VCaP (cell line): Measurements from ENCODE around the gene CD248.
A peak's percentile ranks its signal among the peaks of the same experiment; 100 is the strongest.

Experiments
- H3K27ac ChIP-seq: fragments of 450-650 bp; 2 replicates; pipeline ENCODE4 v1.5.1; 2017
- CTCF ChIP-seq: fragments of 450-650 bp; conservative IDR thresholded peaks from 2 replicates; pipeline ENCODE4 v1.5.1; 2017; ENCODE audit warnings: mild to moderate bottlenecking, moderate library complexity

Gene CD248

GRCh38 chr11:66315498-66315885 lies 1.4 kb downstream of the CD248 start:
- no peak overlapping the region for H3K27ac ChIP-seq
- TF ChIP-seq CTCF: no peak

- TF ChIP-seq CTCF: no peak
- no peak overlapping the region for H3K27ac ChIP-seq
Measured at GRCh38 chr11:66314561-66315497, 2.0 kb downstream of the CD248 start.

- H3K27ac ChIP-seq: no peak overlapping the region
- no peak for TF ChIP-seq CTCF
Measured at GRCh38 chr11:66314186-66314501, 2.7 kb downstream of the CD248 start.

GRCh38 chr11:66313321-66314185 lies 3.3 kb downstream of the CD248 start:
- 0 out of 2 replicates have a peak, but pooled peaks have one; percentile 10 for TF ChIP-seq CTCF
- H3K27ac ChIP-seq: peak overlapping the region; percentile 69

GRCh38 chr11:66312549-66313320 lies 4.1 kb downstream of the CD248 start:
- no peak for TF ChIP-seq CTCF
- peak overlapping the region; percentile 69 for H3K27ac ChIP-seq

- peak overlapping the region; percentile 69 for H3K27ac ChIP-seq
- peak; percentile 47 for TF ChIP-seq CTCF
Measured at GRCh38 chr11:66311965-66312548, 4.8 kb downstream of the CD248 start.
